ENCODE measurements around the gene AMY1B.
"Not testable (repeated sequence)": the region's sequence is repeated elsewhere in the genome, so short reads cannot be mapped to it uniquely, and the experiment has no call there.

Gene AMY1B

DNA sequence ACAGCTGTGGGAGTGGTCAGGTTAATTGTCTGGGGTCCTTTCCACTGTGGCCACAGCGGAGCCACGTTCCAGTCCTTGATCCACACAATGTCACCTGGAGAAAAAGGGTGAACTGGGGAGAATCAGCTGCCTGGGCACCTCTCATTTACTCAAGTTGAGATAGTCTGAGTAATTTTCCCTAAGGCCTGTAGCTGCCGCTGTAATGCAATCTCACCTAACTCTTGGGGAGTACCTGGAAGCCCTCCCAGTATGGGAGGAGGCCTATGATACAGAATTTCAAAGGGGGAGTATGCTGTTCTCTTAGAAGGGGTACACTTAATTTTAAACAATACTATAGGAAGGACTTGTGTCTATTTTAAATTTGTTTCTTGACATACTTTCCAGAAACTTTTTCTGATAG, 45.7 kb downstream of the AMY1B start:
- intact Hi-C loops (cut with micrococcal nuclease), result not testable (repeated sequence)

GRCh38 chr1:103643908-103644307, 52.1 kb downstream of the AMY1B start:
- H3K9me3 Mint-ChIP-seq; H3K4me3 Mint-ChIP-seq; intact Hi-C loops (cut with micrococcal nuclease); H3K27ac Mint-ChIP-seq; H3K27me3 Mint-ChIP-seq; H3K4me1 Mint-ChIP-seq (ENCODE audit: low read depth); H3K36me3 Mint-ChIP-seq (ENCODE audit: low read depth): not testable (repeated sequence)

More for the DNA sequence above, 45.7 kb downstream of the AMY1B start:
- not testable (repeated sequence) for H3K27ac Mint-ChIP-seq; H3K27me3 Mint-ChIP-seq; H3K36me3 Mint-ChIP-seq (ENCODE audit: low read depth); H3K4me3 Mint-ChIP-seq; H3K9me3 Mint-ChIP-seq; H3K4me1 Mint-ChIP-seq (ENCODE audit: low read depth)

- not testable (repeated sequence) for H3K27me3 Mint-ChIP-seq
These were observed 54.8 kb downstream of the AMY1B start for GRCh38 chr1:103641194-103641593.

More at GRCh38 chr1:103641194-103641593, 54.8 kb downstream of the AMY1B start:
- H3K9me3 Mint-ChIP-seq; intact Hi-C loops (cut with micrococcal nuclease); H3K27ac Mint-ChIP-seq; H3K4me1 Mint-ChIP-seq (ENCODE audit: low read depth); H3K4me3 Mint-ChIP-seq; H3K36me3 Mint-ChIP-seq (ENCODE audit: low read depth): not testable (repeated sequence)

Data from dendritic cell treated with granulocyte-macrophage colony-stimulating factor and Interleukin-4, amounts not matched to agents 40 ng/mL and 50 ng/mL, for 4 days (primary cell).